ENCODE results near the gene SNAP47. TPM values are rescaled to one million over a fixed set of nuclear protein-coding genes. Genes with fewer than 3 reads are reported as not detected.

The SNAP47 gene
- total RNA-seq, 4 donors from 2014 or later, result 23.7 to 63.2 (median 31.2) TPM

DNA sequence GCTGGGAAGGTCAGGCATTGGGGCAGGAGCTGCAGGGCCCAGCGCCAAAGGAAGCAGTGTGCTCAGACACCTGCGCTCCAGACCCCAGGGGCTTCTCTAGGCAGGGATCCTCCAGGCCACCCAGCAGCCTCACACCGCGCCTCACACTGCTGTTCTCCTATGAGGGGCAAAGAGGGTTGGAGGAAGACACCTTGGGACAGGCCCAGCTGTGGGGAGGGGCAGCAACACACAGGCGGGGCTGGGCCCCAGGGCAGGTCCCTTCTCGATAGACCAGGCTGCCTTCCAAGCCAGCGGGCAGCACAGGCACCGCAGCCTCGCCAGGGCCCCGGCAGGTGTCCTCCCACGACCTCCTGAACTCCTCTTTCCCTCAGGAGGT lies 59.6 kb downstream of the SNAP47 start:
- ATAC-seq (ENCODE audit: low FRiP score) (no peak), DNase-seq (ENCODE audit: low spot score) (no peak)
- TF ChIP-seq, protein P1, sequence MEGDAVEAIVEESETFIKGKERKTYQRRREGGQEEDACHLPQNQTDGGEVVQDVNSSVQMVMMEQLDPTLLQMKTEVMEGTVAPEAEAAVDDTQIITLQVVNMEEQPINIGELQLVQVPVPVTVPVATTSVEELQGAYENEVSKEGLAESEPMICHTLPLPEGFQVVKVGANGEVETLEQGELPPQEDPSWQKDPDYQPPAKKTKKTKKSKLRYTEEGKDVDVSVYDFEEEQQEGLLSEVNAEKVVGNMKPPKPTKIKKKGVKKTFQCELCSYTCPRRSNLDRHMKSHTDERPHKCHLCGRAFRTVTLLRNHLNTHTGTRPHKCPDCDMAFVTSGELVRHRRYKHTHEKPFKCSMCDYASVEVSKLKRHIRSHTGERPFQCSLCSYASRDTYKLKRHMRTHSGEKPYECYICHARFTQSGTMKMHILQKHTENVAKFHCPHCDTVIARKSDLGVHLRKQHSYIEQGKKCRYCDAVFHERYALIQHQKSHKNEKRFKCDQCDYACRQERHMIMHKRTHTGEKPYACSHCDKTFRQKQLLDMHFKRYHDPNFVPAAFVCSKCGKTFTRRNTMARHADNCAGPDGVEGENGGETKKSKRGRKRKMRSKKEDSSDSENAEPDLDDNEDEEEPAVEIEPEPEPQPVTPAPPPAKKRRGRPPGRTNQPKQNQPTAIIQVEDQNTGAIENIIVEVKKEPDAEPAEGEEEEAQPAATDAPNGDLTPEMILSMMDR (IDR thresholded peaks at IDR 0.05), result no peak

DNA sequence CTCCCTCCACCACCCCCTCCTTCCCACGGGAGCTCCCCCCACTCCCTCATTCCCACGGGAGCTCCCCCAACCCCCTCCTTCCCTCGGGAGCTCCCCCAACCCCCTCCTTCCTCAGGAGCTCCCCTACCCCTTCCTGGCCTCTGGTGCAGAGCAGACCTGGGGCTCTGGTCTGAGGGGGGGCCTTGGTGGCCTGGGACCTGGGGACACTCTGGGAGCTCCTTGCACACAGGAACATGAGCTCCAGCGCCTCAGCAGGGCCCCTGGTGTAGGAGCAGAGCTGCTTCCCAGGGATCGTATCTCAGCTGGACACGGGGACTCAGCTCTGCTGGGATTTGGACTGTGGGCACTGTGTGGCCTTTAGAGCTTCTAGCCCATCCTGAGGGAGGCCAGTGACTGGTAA lies 60.5 kb downstream of the SNAP47 start:
- DNase-seq (ENCODE audit: low spot score) (no peak), ATAC-seq (ENCODE audit: low FRiP score) (no peak)
- TF ChIP-seq, protein P1 (IDR thresholded peaks at IDR 0.05), result no peak

DNA sequence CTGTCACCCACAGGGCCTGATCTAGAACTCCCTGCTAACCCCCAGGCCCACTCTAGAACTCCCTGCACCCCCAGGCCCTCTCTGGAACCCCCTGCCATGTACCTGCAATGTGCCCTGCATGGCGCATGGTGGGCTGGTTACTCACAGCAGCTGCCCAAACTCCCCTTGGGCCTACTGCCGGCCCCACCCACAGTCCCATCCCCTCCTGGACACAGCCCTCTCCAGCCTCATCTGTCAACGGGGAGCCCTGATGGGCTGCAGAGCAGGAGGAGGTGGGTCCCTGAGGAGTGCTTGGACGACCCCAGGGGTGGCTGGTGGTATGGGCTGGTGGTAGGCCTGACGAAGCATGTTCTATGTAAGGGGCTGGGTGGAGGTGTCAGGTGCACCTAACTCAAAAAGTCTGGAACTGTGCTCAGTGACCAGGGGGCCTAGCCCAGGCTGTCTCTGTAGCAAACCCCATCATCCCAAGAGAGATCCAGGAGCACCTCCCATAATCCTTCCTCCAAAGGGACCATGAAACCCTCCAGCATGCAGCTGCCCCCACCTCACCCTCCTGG lies 61.2 kb downstream of the SNAP47 start:
- DNase-seq (ENCODE audit: low spot score) (no peak), ATAC-seq (ENCODE audit: low FRiP score) (no peak)
- TF ChIP-seq, protein P1 (IDR thresholded peaks at IDR 0.05), result no peak

DNA sequence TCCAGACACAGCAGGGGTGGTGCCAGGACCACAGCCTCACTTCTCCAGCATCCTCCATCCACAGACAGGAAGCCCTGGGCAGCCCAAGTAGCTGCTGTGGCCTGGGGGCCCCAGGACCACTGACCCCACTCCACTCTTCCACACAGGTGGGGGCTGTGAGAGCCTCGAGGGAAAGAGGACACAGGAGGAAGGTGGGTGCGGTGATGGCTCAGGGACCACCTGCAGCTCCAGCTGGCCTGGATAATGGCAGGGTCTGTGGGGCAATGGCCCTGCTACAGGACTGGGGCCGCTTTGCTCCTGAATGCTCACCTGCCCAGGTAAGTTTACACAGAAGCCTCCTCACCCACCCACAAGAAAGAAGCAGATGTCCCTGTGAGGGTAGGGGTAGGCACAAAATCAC lies 61.9 kb downstream of the SNAP47 start:
- ATAC-seq (ENCODE audit: low FRiP score), result no peak
- TF ChIP-seq, protein P1 (IDR thresholded peaks at IDR 0.05), result no peak
- no peak for DNase-seq (ENCODE audit: low spot score)

DNA sequence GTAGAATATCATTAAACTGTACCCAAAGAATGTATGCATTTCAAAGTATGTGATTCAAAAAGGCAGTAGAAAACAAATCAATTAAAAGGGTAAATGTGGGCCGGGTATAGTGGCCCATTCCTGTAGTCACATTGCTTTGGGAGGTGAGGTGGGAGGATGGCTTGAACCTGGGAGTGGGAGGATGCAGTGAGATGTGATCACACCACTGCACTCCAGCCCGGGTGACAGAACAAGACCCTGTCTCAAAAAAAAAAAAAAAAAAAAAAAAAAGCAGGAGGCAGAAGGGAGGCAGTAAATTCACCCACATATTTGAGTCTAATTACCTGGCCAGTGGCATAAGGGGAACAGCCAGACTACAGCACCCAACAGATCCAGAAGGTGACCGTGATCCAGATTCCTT lies 62.4 kb downstream of the SNAP47 start:
- ATAC-seq (ENCODE audit: low FRiP score), result no peak
- TF ChIP-seq, protein P1 (IDR thresholded peaks at IDR 0.05), result no peak
- no peak for DNase-seq (ENCODE audit: low spot score)

DNA sequence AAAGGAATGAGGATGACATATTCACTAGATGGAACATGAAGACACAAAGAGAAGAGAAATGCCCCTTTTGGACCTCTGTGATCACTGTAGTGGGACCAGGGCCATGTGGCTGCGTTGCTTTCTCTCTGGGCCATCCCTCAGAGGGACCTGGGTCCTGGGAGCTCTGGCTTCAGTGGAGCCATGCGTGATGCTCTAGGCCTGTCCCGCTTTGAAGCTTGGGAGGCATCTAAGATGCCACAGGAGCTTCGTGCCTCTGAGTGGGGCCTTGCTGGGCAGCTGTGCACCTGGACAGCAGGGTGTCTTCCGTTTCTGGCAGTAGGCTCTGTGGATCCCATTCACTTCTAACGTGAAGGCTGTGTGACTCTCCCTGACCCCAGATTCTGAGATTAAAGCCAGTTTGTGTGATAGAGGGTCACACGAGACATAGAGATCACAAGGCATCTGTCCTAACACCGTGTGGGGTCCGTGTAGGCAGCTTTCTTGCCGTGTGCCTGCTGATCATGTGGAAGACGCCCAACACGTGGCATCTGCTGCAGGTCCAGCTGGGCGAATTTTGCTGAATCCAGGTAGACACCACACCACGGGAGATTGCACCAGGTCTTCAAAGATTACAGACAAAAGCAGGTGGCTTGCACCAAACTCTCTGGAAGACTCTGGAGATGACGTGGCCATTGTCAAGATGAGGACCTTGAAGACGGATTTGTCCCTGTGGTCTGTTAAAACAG lies 63.0 kb downstream of the SNAP47 start:
- DNase-seq (ENCODE audit: low spot score) (no peak), ATAC-seq (ENCODE audit: low FRiP score) (no peak)
- TF ChIP-seq, protein P1 (IDR thresholded peaks at IDR 0.05), result no peak

DNA sequence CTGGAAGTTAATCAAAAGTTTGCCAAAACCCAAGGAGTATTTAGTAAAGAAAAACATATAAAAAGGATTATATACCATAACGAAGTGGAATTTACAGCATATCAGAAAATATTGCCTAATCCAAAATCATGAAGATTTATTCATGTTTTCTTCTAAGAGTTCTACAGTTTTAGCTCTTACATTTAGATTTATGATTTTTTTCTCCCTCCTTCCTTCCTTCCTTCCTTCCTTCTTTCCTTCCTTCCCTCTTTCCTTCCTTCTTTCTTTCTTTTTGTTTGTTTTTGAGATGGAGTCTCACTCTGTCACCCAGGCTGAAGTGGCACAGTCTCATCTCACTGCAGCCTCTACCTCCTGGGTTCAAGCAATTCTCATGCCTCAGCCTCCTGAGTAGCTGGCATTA lies 64.5 kb downstream of the SNAP47 start:
- ATAC-seq (ENCODE audit: low FRiP score) (no peak), DNase-seq (ENCODE audit: low spot score) (no peak)
- TF ChIP-seq, protein P1 (IDR thresholded peaks at IDR 0.05), result no peak
